SKM-1 (cell line): Measurements from ENCODE around the gene ZMYND15.

ENCODE experiments used
- DNase-seq: peaks from one replicate; lab custom pipeline; 2025; ENCODE audit not compliant: unreplicated experiment; lab: John Stamatoyannopoulos, UW

ZMYND15 gene

DNA sequence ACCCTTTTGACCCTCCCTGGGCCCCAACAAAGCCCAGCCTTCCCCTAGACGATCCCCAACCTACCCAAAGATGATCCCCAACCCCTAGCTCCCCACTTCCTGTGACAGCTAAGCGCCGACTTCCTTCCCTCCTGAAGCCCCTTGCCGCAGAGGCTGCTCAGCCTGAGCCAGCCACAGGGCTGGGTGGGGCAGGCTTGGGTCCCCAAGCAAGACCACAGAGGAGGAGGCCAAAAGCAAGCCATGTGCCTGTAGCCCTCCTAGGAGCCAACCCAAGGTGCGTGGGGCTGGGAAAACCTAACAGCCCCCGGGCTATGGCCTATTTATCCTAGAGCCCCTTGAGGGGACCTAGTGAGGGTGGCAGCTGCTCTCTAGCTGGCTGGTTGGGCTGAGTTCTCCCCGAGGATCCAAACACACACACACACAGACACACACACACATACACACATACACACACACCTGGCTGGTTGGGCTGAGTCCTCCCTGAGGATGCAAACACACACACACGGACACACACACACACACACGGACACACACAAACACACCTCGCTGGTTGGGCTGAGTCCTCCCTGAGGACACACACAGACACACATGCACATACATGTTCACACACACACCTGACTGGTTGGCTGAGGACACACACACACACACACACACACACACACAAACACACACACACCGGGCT is 24.4 kb upstream of the ZMYND15 start:
- DNase-seq = no peak

DNA sequence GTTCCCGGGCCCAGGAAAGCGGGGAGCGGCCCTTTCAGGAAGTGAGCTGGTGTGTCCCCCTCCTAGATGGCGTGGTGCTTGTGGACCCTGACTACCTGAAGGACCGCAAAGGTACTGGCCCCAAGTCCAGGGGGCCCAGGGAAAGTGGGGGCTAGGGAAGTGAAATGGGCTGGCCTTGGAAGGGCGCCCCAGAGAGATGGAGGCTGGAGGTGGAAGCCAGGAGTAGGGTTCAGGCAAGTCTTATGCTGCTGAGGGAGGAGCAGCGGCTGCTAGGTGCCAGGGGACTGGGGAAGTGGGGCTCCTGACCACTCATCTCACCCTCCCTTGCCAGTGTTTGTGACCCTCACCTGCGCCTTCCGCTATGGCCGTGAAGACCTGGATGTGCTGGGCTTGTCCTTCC is 23.6 kb upstream of the ZMYND15 start:
- no peak for DNase-seq

- DNase-seq = no peak
Measured at GRCh38 chr17:4717791-4718190, 21.8 kb upstream of the ZMYND15 start.

DNA sequence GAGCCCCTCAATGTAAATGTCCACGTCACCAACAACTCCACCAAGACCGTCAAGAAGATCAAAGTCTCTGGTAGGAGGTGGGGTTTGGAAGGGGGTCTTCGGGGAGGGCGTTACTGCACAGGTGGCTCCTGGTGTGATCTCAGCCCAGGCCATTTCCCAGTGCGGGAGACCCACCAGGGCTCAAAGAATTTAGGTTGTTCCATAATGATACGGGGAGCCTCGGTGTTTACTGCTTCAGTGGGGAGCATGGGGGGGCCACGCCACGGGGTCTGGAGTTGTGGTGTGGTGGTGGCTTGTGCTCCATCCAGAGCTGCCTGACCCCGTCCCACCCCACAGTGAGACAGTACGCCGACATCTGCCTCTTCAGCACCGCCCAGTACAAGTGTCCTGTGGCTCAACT is 21.4 kb upstream of the ZMYND15 start:
- no peak for DNase-seq

GRCh38 chr17:4719146-4719545 is 20.5 kb upstream of the ZMYND15 start:
- DNase-seq = no peak

- DNase-seq = no peak
Measured at GRCh38 chr17:4719684-4720221, 19.9 kb upstream of the ZMYND15 start.

DNA sequence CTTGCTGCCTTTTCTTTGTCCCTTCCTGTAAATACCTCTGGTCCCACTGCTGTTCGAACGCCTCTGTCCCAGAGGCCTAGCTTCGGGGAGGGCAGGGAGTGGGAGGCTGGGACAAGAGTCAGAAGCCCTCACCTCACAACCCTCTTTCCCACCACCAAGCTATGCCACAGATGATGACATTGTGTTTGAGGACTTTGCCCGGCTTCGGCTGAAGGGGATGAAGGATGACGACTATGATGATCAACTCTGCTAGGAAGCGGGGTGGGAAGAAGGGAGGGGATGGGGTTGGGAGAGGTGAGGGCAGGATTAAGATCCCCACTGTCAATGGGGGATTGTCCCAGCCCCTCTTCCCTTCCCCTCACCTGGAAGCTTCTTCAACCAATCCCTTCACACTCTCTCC is 18.8 kb upstream of the ZMYND15 start:
- DNase-seq = no peak

DNA sequence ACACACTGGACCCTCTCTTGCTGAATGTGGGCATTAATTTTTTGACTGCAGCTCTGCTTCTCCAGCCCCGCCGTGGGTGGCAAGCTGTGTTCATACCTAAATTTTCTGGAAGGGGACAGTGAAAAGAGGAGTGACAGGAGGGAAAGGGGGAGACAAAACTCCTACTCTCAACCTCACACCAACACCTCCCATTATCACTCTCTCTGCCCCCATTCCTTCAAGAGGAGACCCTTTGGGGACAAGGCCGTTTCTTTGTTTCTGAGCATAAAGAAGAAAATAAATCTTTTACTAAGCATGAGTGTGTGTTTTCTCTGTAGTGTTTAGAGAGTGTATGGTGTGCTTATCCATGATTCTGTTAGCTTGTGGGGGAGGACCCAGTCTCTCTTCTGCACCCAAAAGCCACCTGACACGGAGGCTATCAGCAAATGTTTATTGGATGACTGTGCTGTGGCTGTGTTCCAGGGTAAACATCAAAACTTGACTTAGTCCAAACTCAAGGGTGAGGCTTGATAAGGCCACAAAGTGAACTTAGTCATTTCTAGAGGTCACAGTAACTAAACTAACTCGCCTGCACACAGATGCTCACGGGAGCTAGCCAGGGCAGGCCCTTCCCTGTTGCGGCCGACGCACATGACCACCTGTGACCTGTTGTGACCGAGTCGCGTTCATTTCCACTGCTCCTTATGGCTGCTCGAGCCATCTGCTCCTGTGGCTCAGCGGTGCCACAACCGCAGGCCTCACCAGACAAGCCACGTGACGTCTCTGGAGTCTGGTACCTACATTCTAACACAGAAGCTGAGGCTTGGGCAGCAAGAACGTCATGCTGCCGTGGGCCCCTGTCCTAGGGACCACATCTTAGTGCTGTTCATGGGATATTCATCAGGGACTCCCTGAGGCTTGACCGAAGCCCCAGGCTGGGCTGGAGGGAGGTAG is 18.2 kb upstream of the ZMYND15 start:
- DNase-seq = no peak

DNA sequence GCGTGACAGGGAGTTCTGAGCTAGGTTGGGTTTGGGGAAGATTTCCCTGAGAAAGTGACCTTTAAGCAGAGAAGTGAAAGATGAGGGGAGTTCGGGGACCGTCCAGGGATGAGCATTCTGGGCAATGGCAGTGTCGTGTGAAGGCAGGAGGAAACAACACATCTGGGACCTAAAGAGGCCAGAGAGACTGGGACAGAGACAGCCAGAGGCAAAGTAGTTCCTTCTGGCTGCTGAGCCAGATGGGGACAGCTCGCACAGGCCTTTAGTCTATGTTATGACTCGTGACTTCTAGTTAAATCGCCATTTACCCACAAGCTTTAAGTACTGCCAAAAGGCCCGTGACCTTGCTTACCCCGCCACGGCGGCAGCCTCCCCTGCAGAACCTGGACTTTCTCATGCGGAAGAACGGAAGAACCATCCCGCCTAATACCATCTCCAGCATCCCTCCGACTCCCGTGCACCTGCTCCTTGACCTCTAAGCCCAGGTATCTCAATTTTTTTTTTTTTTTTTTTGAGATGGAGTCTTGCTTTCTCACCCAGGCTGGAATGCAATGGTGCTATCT is 16.9 kb upstream of the ZMYND15 start:
- DNase-seq = no peak

DNA sequence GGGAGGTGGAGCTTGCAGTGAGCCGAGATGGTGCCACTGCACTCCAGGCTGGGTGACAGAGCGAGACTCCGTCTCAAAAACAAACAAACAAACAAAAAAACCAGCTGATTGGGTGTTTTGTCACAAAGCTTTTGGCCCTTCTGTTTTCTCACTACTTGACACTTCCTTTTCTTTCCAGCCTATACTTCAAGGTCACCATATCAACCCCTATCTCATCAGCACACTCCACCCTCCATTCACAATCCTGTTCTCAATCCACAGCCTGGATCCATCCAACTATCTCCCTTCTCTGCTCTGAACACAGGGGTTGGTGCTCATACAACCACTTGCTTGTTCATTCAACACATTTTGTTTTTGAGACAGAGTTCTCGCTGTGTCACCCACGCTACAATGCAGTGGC is 15.0 kb upstream of the ZMYND15 start:
- DNase-seq = no peak

GRCh38 chr17:4725646-4726310 is 13.9 kb upstream of the ZMYND15 start:
- DNase-seq = no peak

DNA sequence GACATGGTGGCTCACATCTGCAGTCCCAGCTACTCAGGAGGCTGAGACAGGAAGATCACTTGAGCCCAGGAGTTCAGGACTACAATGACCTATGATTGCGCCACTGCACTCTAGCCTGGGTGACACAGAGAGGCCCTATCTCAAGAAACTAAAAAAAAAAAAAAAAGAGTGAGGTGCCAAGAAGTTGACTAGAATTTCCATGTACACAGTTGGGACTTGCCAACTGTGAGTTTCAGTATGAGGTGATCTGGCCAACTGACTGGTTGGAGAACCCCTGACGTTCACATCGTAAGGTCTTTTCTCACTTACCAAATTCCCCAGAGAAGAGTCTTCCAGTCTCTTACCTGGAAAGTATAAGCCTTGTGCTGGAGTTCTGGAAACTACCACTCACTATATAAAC is 11.5 kb upstream of the ZMYND15 start:
- no peak for DNase-seq

DNA sequence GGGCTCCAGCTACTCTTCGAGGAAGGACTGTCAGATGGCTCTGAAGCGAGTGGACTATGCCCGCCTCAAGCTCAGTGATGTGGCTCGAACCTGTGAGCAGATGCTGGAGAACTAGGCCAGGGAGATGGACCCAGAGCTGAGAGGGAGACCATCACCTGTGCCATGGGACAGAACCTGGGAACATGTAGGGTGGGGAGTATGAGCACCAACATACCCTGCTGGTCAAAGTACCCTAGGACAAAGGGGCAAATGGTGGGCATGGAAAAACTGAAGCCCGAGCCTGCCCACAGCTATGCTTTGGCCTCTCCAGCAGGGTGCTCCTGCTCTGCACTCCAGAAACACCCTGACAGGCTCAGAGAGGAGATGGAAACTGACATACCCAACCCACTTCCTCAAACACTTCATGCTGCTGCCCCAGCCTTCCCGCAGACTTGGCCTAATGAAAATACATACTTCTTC is 6.5 kb upstream of the ZMYND15 start:
- peak; percentile 31 for DNase-seq

- no peak for DNase-seq
Measured at GRCh38 chr17:4734857-4735475, 4.7 kb upstream of the ZMYND15 start.

DNA sequence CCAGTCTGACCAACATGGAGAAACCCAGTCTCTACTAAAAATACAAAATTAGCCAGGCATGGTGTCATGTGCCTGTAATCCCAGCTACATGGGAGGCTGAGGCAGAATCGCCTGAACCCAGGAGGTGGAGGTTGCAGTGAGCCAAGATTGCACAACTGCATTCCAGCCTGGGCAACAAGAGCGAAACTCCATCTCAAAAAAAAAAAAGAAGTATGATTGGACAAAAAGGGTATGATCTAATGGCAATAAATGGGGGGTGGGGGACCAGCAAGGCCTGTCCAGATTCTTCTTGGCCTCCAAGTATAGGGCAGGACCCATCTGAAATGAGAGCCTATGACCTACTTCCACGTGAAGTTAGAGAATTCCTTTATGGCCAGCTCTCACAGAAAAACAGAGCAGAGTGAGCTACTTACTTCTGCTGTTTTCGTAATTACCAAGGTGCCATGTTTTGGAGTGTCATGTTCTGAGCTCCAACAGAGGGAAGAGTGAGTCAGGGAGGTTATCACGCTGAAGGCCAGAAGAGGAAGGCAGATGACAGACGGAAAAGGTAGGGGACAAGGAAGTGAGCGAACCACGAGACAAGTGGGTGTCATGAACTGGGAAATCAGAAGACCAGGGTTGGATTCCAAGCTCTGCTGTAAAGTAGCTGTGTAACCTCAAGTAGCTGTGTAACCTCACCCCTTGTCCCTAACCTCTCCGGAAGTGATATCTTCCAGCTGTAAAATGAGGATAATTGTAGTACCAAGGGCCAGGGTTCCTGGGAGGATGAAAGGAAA is 3.6 kb upstream of the ZMYND15 start:
- peak; percentile 24 for DNase-seq

DNA sequence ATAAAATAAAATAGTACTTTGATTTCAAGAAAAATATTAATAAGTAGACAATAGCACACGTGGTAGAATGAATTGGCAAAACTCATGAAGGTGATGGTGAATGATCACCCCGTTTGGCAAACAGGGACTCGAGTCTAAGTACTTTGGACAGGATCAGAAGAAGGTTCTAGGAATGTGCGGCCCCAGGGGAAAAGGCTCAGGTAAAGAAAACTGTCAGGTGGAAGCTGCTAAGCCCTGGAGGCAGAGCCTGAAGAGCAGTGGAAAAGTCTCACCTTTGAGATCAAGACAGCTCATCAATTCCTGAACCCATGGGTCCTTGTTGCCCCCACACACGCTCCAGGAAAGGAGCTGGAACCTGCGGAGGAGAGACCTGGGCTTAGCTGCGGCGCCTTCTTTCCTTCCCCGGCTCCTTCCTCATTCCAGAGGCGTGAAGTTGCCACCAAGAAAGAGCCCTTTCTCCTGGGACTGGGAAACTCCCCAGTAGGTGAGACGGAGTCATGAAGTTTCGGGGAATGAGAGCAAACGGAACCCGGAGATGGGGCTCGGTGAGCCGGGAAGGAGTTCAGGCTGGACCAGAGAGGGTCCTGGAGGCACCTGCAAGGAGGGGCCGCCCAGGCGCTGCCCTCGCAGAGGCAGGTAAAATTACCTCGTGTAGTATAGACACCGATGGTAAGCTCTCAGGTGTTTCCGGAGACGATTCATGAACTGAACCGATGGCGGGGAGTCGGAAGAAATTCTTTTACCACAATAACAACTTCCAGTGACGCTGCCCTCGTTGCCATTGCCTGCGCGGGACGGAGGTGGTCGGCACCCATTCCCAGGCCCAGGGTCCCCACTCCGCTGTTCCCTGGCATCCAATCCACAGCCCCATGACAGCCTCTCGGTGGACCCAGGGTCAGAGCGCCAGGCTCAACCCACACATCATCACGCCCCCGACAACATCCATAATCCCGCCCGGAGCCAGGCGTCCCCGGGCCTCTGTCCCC is 1.2 kb upstream of the ZMYND15 start:
- DNase-seq = no peak

GRCh38 chr17:4740025-4740351 is 355 bp downstream of the ZMYND15 start:
- no peak for DNase-seq

DNA sequence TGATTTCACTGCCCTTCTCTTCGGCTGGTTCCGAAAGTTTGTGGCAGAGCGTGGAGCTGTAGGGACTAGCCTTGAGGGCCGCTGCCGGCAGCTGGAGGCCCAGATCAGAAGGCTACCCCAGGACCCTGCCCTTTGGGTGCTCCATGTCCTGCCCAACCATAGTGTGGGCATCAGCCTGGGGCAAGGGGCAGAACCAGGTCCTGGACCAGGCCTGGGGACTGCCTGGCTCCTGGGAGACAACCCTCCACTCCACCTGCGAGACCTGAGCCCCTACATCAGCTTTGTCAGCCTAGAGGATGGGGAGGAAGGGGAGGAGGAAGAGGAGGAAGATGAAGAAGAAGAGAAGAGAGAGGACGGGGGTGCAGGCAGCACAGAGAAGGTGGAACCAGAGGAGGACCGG is 951 bp downstream of the ZMYND15 start:
- DNase-seq = no peak

- DNase-seq = no peak
Measured at GRCh38 chr17:4741544-4741943, 1.9 kb downstream of the ZMYND15 start.
